H9 (cell line): Measurements from ENCODE around the gene DYRK1A. TPM values are rescaled to one million over a fixed set of nuclear protein-coding genes. Genes with fewer than 3 reads are reported as not detected.

ENCODE experiments used
- DNase-seq: peaks from one replicate; pipeline ENCODE4 v3.0.0-alpha.2; 2017
- H2AFZ ChIP-seq: one replicate; pipeline ENCODE4 v1.6.1; 2013; ENCODE audit warnings: mild to moderate bottlenecking, low read length, control low read depth, moderate library complexity
- H2AK5ac ChIP-seq: 2 replicates; pipeline ENCODE4 v1.6.1; 2013; ENCODE audit warnings: low read length, control low read depth, mixed read lengths; ENCODE audit not compliant: insufficient read length
- H2BK120ac ChIP-seq: one replicate; pipeline ENCODE4 v1.6.1; 2013; ENCODE audit warnings: low read depth, mild to moderate bottlenecking, low read length, control low read depth, inconsistent platforms; ENCODE audit not compliant: poor library complexity, severe bottlenecking
- H2BK12ac ChIP-seq: 2 replicates; pipeline ENCODE4 v1.6.1; 2013; ENCODE audit warnings: low read length, control low read depth, mixed read lengths, low read depth; ENCODE audit not compliant: insufficient read length
- H2BK15ac ChIP-seq: 2 replicates; pipeline ENCODE4 v1.6.1; 2013; ENCODE audit warnings: low read depth, low read length, control low read depth
- H2BK20ac ChIP-seq: one replicate; pipeline ENCODE4 v1.6.1; 2013; ENCODE audit warnings: low read depth, mild to moderate bottlenecking, low read length, control low read depth, inconsistent platforms; ENCODE audit not compliant: poor library complexity, severe bottlenecking
- H2BK5ac ChIP-seq: 2 replicates; pipeline ENCODE4 v1.6.1; 2013; ENCODE audit warnings: low read length, control low read depth, mixed read lengths; ENCODE audit not compliant: insufficient read length
- H3K14ac ChIP-seq: 2 replicates; pipeline ENCODE4 v1.6.1; 2013; ENCODE audit warnings: low read length, control low read depth; ENCODE audit not compliant: insufficient read depth
- H3K18ac ChIP-seq: 2 replicates; pipeline ENCODE4 v1.6.1; 2013; ENCODE audit warnings: low read depth, mild to moderate bottlenecking, mixed read lengths, low read length, control low read depth; ENCODE audit not compliant: insufficient read length
- H3K23ac ChIP-seq: 2 replicates; pipeline ENCODE4 v1.6.1; 2013; ENCODE audit warnings: low read length, control low read depth, mixed read lengths, low read depth; ENCODE audit not compliant: insufficient read length
- H3K23me2 ChIP-seq: 2 replicates; pipeline ENCODE4 v1.6.1; 2013; ENCODE audit warnings: low read depth, mild to moderate bottlenecking, mixed read lengths, low read length, control low read depth; ENCODE audit not compliant: insufficient read length, poor library complexity, severe bottlenecking
- H3K27ac ChIP-seq: 2 replicates; pipeline ENCODE4 v1.5.1; 2013; ENCODE audit warnings: low read length, control low read depth, mixed read lengths, low read depth; ENCODE audit not compliant: insufficient read length
- H3K27me3 ChIP-seq: 2 replicates; pipeline ENCODE4 v1.6.1; 2013; ENCODE audit warnings: low read length, control low read depth, inconsistent platforms; ENCODE audit not compliant: insufficient read depth
- H3K4ac ChIP-seq: 2 replicates; pipeline ENCODE4 v1.6.1; 2013; ENCODE audit warnings: low read depth, mild to moderate bottlenecking, control low read depth, inconsistent platforms, low read length, moderate library complexity
- H3K4me1 ChIP-seq: 2 replicates; pipeline ENCODE4 v1.6.1; 2013; ENCODE audit warnings: low read length, control low read depth, inconsistent platforms; ENCODE audit not compliant: insufficient read depth
- H3K4me2 ChIP-seq: 2 replicates; pipeline ENCODE4 v1.6.1; 2013; ENCODE audit warnings: low read length, control low read depth, mixed read lengths; ENCODE audit not compliant: insufficient read length, insufficient read depth
- H3K56ac ChIP-seq: 2 replicates; pipeline ENCODE4 v1.6.1; 2013; ENCODE audit warnings: low read depth, mild to moderate bottlenecking, mixed read lengths, low read length, control low read depth; ENCODE audit not compliant: insufficient read length
- H3K79me1 ChIP-seq: 2 replicates; pipeline ENCODE4 v1.6.1; 2013; ENCODE audit warnings: low read depth, mild to moderate bottlenecking, moderate library complexity, low read length, control low read depth, inconsistent platforms; ENCODE audit not compliant: insufficient read depth, poor library complexity, severe bottlenecking
- H3K79me2 ChIP-seq: 2 replicates; pipeline ENCODE4 v1.6.1; 2013; ENCODE audit warnings: low read length, control low read depth, inconsistent platforms; ENCODE audit not compliant: insufficient read depth
- H3K9ac ChIP-seq: 2 replicates; pipeline ENCODE4 v1.6.1; 2013; ENCODE audit warnings: low read length, control low read depth, mixed read lengths; ENCODE audit not compliant: insufficient read length; ENCODE audit errors: extremely low read depth
- H3K9me3 ChIP-seq: one replicate; pipeline ENCODE4 v1.6.1; 2013; ENCODE audit warnings: low read depth, low read length, inconsistent platforms; ENCODE audit not compliant: control insufficient read depth
- H3T11ph ChIP-seq: one replicate; pipeline ENCODE4 v1.6.1; 2013; ENCODE audit warnings: mild to moderate bottlenecking, low read length, control low read depth, inconsistent platforms
- H4K20me1 ChIP-seq: one replicate; pipeline ENCODE4 v1.6.1; 2013; ENCODE audit not compliant: control insufficient read depth, insufficient read length, insufficient read depth
- H4K5ac ChIP-seq: 2 replicates; pipeline ENCODE4 v1.6.1; 2013; ENCODE audit warnings: low read depth, mild to moderate bottlenecking, mixed read lengths, low read length, control low read depth; ENCODE audit not compliant: insufficient read length
- H4K8ac ChIP-seq: replicated peaks from 2 replicates; pipeline ENCODE4 v1.6.1; 2013; ENCODE audit warnings: low read length, control low read depth, mixed read lengths, low read depth; ENCODE audit not compliant: insufficient read length
- H4K91ac ChIP-seq: 2 replicates; pipeline ENCODE4 v1.6.1; 2013; ENCODE audit warnings: low read depth, mild to moderate bottlenecking, moderate library complexity, mixed read lengths, low read length, control low read depth; ENCODE audit not compliant: insufficient read length
- H3K27ac Mint-ChIP-seq, 3 experiments: 2 replicates in 2 of 3; 3 replicates in 1 of 3; pipeline ENCODE4 v1.8.0; 2020 to 2021; ENCODE audit warnings: mixed read lengths in 3 of 3, mild to moderate bottlenecking in 1 of 3, moderate library complexity in 1 of 3
- H3K27me3 Mint-ChIP-seq: 2 replicates; pipeline ENCODE4 v1.8.0; 2021; ENCODE audit warnings: low read depth, mild to moderate bottlenecking, moderate library complexity, mixed read lengths
- H3K36me3 Mint-ChIP-seq, 3 experiments: 2 replicates in 2 of 3; 3 replicates in 1 of 3; pipeline ENCODE4 v1.8.0; 2020 to 2021; ENCODE audit warnings: low read depth in 3 of 3, mixed read lengths in 3 of 3; ENCODE audit not compliant: insufficient read depth in 1 of 3
- H3K4me1 Mint-ChIP-seq, 2 experiments: 2 replicates each; pipeline ENCODE4 v1.8.0; 2020; ENCODE audit warnings: mixed read lengths in 2 of 2
- H3K4me3 Mint-ChIP-seq, 2 experiments: 2 replicates in 1 of 2; 3 replicates in 1 of 2; pipeline ENCODE4 v1.8.0; 2020 to 2021; ENCODE audit warnings: mild to moderate bottlenecking in 2 of 2, mixed read lengths in 2 of 2, moderate library complexity in 1 of 2
- H3K9me3 Mint-ChIP-seq, 2 experiments: 2 replicates in 1 of 2; 3 replicates in 1 of 2; pipeline ENCODE4 v1.8.0; 2020; ENCODE audit warnings: mild to moderate bottlenecking in 2 of 2, mixed read lengths in 2 of 2, moderate library complexity in 1 of 2
- CTCF ChIP-seq: fragments of 200-600 bp; sonication (generic); conservative IDR thresholded peaks from 3 replicates; pipeline ENCODE4 v1.8.0; 2021; ENCODE audit warnings: antibody characterized with exemption, mild to moderate bottlenecking
- WGBS: extraction: QIAGEN DNeasy Blood & Tissue Kit; methylation state at CpG from one replicate; pipeline ENCODE4 v1.1.7; 2013; ENCODE audit warnings: missing lambda C conversion rate, low lambda C conversion rate, mixed read lengths; ENCODE audit not compliant: insufficient read length; ENCODE audit errors: extremely low coverage; 5-methylcytosine and 5-hydroxymethylcytosine counted together
- total RNA-seq: library from RNA; stranded (reverse); gene quantifications from 2 replicates; pipeline ENCODE4 v1.2.1, GENCODE V29; 2021

DYRK1A gene
- total RNA-seq, 1 experiment from 2014 or later: 73.6 TPM

- Histone ChIP-seq H3K18ac (no peak overlapping the region), H3K79me2 (peaks cover 74% of the 10 kb centered on the region; the same call in 1 of the 2 replicates), H2AK5ac (no peak overlapping the region), H2BK5ac (no peak overlapping the region), H3K27ac (no peak overlapping the region), H4K91ac (no peak overlapping the region), H2BK15ac (no peak overlapping the region), H2BK12ac (no peak overlapping the region), H3K4me2 (no peak overlapping the region), H3K27me3 (no peaks in the 10 kb centered on the region), H3K9me3 (no peaks in the 10 kb centered on the region), H3K56ac (no peak overlapping the region), H3T11ph (no peak overlapping the region), H4K5ac (no peak overlapping the region), H3K79me1 (peaks cover 12% of the 10 kb centered on the region), H4K20me1 (no peaks in the 10 kb centered on the region), H3K23ac (no peak overlapping the region), H2BK20ac (no peak overlapping the region), H2BK120ac (no peak overlapping the region), H4K8ac (no peak overlapping the region), H3K14ac (no peak overlapping the region), H3K9ac (no peak overlapping the region), H3K4ac (no peak overlapping the region), H2AFZ (no peak overlapping the region), H3K4me1 (peaks cover 6% of the 10 kb centered on the region; the same call in 1 of the 2 replicates), H3K23me2 (no peaks in the 10 kb centered on the region)
- no peaks in the 10 kb centered on the region for H3K27me3 Mint-ChIP-seq
- WGBS: no CpG with 5 or more reads among the region's 6 CpGs
- no peak for DNase-seq
- no peak overlapping the region for H3K4me3 Mint-ChIP-seq
- peaks cover 9 to 15% (median 13%) of the 10 kb centered on the region in 3 experiments for H3K36me3 Mint-ChIP-seq
- peaks cover 11% of the 10 kb centered on the region in 2 experiments; a peak in 4 of 5 replicates for H3K9me3 Mint-ChIP-seq
- peak; percentile 38; the same call in 2 of the 3 replicates for TF ChIP-seq CTCF
- H3K4me1 Mint-ChIP-seq: peaks cover 47 to 48% of the 10 kb centered on the region in 2 experiments
- H3K27ac Mint-ChIP-seq: no peak overlapping the region
These were observed 30.3 kb downstream of the DYRK1A start for GRCh38 chr21:37396855-37397254.
